Smooth muscle cell of the brain vasculature (primary cell): ENCODE measurements around the gene FTCD.

Experiments used
- DNase-seq: peaks from one replicate; pipeline ENCODE4 v3.0.0-alpha.2; 2012; ENCODE audit warnings: low read depth, low spot score

FTCD gene

DNA sequence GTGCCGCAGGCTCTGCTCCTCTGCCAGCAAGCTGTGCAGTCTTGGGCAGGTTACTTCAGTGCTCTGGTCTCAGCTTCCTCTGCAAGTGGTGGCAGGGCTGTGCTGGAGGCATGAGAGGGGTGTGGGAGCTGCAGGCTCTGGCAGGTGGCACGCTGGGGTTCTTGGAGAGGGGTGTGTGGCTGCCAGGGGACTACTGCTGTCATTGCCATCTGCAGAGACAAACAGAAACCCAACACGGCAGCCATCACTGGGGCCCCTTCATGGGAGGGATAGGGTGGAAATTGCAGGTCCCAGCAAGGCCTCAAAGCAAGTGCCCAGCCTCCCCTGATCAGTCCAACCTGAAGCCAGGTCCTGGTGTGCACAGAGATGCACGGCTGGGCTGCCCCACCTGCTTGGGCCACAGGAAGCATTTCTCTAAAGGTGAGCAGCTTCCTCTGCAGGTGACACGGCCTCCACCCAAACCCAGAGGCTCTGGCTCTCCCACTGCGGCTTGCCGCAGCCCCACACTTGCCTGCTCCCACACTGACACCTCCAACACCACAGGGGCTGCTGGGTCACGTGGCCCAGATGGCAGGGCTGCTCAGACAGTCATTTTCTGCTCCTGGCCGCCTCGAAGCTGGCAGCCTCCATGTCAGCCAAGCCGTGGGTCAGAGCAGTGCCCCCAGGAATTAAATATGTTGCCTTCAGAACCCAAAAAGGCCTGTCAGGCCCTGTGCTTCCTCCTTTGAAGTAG lies 61.5 kb downstream of the FTCD start:
- DNase-seq: no peak

DNA sequence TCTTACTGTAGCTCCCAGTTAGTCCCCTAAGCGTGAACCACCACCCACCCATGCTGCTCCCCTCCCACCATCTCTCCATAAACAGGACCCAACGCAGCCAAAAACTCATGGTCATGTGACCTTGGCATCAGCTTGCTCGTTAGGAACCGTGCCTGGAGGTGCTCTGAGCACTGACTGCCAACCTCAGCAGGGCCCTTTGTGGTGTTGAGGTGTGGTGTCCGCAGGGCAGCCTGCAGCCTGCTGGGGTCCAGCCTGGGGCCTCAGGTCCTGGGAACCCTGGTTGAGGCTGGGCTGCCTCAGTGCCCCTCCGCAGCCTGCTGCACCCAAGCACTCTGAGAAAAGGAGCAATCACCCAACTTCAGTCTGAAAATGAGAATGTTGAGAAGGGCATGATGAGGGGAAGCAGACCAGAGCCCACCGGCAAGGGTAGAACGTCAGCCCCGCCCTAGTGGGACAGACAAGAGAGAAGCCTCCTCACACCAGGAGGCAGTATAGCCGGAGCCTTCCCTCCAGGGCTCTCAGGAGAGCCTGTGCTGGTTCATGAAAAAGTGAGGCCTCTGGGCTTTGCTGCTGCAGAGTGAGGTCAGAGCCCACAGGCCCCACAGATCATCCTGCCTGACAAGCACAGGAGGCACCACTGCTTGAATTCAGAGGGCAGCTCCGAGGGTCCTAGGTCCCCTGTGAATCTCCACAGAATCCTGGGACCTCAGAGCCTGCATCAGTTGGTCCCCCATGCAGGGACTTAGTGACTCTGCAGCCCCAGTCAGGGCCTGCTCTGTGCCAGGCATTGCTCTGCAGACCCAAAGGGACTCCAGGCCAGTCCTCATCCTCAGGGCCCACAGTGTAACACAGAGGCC lies 62.3 kb downstream of the FTCD start:
- DNase-seq: no peak

DNA sequence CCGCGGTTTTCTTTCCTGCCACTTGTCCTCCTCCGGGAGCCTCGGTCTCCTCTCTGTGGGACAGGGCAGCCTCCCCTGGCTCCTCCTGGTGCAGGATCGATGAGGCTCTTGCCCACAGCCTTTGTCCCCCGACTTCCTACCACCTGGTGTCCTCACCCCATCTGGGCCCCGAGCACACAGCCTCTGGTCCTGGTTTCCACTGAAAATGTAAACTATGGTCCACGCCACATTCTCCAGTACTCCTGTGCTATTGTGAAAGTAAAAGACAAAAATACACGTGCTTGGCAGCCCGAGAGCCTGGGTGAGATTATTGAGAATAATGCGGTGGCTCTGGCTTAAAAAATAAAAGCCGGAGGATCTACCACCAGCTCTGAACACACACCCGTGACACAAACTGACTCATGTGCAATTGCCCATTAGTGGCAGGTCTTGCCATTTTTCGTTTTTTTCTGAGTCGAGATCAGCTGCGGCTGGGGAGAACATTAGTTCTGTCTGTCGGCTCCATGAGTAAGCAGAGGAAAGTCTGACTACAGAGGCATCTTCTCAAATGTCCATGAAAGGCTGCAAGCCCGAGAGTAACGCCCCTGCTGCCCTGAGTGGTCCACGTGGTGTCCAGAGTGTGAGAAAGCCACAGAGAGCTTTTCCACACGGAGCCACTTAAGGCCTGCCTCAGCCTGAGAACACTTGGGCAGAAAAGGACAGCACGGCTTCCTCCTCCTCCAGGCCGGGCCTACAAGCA lies 63.2 kb downstream of the FTCD start:
- DNase-seq: peak; percentile 58

DNA sequence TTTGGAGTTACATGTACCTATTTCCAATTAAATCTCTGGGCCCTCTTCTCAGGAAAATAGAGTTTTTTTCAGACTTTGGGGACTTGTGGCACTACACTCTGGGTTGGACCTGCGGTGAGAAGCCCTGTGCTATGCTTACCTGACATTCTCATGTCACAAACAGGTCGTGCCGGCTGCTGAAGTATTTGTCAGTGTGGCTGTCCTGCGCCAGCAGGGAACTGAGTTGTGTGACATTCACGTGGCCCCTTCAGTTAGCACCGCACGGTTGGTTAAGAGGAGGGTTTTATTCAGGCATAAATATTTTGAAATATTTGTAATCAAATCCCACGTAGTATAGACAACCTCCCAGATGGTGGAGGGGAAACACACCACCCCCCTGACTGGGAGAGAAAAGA lies 63.8 kb downstream of the FTCD start:
- DNase-seq: no peak

DNA sequence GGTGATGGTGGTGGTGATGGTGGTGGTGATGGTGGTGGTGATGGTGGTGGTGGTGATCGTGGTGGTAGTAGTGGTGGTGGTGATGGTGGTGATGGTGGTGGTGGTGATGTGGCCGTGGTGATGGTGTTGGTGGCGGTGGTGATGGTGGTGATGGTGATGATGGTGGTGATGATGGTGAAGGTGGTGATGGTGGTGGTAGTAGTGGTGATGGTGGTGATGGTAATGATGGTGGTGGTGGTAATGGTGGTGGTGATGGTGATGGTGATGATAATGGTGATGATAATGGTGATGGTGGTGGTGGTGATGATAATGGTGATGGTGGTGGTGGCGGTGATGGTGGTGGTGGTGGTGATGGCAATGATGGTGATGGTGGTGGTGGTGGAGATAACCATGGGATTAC lies 64.3 kb downstream of the FTCD start:
- DNase-seq: no peak

DNA sequence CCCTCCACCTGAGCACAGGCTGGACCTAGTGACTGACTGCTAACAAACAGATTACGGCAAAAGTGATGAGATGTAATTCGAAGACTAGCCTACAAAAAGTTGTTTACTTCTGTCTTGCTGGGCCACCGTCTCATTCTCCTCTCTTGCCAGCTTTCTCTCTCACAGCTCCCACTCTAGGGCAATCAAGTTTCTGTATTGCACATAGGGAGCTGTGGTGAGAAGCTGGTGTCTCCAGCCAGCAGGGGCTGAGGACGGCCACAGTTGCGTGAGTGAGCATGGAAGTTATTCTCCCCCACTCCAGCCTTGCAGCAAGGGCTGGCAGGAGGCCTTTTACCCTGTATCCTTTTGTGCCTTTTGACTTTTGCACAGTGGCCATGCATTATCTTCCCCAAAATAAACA lies 66.1 kb downstream of the FTCD start:
- no peak for DNase-seq

DNA sequence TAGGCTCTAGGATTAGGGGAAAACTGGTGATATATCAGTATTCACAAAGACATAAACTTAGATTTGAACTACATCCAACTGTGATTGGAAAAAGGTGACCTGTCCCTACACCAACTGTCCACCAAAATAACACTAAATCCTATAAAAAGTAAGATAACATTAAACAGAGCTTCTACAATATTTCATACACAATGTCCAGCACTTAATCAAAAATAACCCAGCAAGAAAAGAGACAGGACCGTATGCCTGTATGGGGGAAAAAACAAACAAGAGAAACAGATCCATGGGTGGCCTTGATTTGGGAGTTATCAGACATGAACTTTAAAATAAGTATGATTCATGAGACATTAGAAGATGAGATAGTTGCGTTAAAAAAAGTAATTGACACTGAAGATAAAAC lies 67.2 kb downstream of the FTCD start:
- DNase-seq: no peak

DNA sequence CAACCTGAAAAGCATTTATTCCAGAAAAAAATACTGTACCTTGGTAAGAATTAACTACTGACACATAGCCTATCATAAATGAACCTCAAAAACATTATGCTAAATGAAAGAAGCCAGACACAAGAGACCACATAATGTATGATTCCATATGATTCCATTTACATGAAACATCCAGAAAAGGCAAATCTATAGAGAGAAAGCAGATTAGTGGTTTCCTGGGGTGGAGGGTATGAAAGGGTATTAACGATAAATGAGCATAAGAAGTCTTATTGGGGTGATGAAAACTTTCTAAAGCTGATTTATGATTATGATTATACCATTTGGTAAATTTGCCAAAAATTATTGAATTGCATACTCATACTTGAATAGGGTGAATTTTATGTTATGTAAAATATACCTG lies 67.7 kb downstream of the FTCD start:
- DNase-seq: no peak
